SK-N-MC (cell line): ENCODE measurements around the gene PARP12.
A peak's percentile ranks its signal among the peaks of the same experiment; 100 is the strongest.

Experiments
- DNase-seq: peaks from one replicate; pipeline ENCODE4 v3.0.0-alpha.2; 2011; ENCODE audit warnings: low read depth, low spot score
- H3K27ac ChIP-seq: fragments of 200-600 bp; sonication (generic); 2 replicates; pipeline ENCODE4 v1.5.1; 2016; ENCODE audit warnings: mixed run types
- H3K36me3 ChIP-seq: fragments of 200-600 bp; sonication (generic); 2 replicates; pipeline ENCODE4 v1.6.1; 2017; ENCODE audit warnings: antibody characterized with exemption, low read length, mixed read lengths; ENCODE audit not compliant: insufficient read depth
- H3K4me3 ChIP-seq: fragments of 200-600 bp; sonication (generic); 2 replicates; pipeline ENCODE4 v1.5.1; 2016
- H3K9ac ChIP-seq: fragments of 200-600 bp; sonication (generic); 2 replicates; pipeline ENCODE4 v1.8.0; 2017; ENCODE audit warnings: mixed run types, mixed read lengths; ENCODE audit not compliant: insufficient read length
- H3K9me3 ChIP-seq: fragments of 200-600 bp; sonication (generic); 2 replicates; pipeline ENCODE4 v1.6.1; 2017; ENCODE audit warnings: low read depth, mild to moderate bottlenecking, antibody characterized with exemption, low read length, moderate library complexity, mixed read lengths
- EZH2 ChIP-seq: fragments of 200-600 bp; sonication (generic); IDR thresholded peaks from one replicate; pipeline ENCODE4 v1.6.1; 2017; ENCODE audit warnings: antibody characterized with exemption
- FOXP2 ChIP-seq: optimal IDR thresholded peaks from 2 replicates; pipeline ENCODE3; 2011; ENCODE audit warnings: mild to moderate bottlenecking, moderate library complexity; ENCODE audit not compliant: insufficient read depth; ENCODE audit errors: extremely low read length, control extremely low read depth
- POLR2AphosphoS5 ChIP-seq: IDR thresholded peaks from 2 replicates; pipeline ENCODE4 v1.6.1; 2012; ENCODE audit warnings: mild to moderate bottlenecking, low read depth, low read length, borderline replicate concordance

Gene PARP12

DNA sequence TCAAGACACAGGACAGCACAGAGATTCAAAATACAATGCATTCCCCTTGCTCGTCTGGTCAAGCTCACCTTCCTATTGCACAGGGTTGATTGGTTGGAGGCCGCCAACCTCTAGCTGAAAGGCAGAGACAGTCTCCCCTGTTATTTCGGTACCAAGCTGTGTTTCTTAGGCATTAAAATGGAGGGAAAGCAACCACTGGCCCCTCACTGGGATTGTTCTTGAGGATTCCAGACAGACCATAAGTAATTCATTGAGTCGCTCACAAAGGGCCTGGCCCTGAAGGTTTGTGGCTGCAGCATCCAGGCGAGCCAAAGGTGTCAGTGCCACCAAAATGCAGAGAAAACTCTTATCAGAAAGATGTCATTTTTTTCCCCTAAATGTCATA, 81.2 kb downstream of the PARP12 start:
- H3K4me3 ChIP-seq, result peak overlapping the region; percentile 32
- H3K9me3 ChIP-seq, result no peaks in the 10 kb centered on the region
- no peak for DNase-seq
- no peak overlapping the region for H3K27ac ChIP-seq
- H3K9ac ChIP-seq, result no peak overlapping the region
- H3K36me3 ChIP-seq, result no peaks in the 10 kb centered on the region
- TF ChIP-seq POLR2AphosphoS5 (no peak), EZH2 (no peak), FOXP2 (no peak)

DNA sequence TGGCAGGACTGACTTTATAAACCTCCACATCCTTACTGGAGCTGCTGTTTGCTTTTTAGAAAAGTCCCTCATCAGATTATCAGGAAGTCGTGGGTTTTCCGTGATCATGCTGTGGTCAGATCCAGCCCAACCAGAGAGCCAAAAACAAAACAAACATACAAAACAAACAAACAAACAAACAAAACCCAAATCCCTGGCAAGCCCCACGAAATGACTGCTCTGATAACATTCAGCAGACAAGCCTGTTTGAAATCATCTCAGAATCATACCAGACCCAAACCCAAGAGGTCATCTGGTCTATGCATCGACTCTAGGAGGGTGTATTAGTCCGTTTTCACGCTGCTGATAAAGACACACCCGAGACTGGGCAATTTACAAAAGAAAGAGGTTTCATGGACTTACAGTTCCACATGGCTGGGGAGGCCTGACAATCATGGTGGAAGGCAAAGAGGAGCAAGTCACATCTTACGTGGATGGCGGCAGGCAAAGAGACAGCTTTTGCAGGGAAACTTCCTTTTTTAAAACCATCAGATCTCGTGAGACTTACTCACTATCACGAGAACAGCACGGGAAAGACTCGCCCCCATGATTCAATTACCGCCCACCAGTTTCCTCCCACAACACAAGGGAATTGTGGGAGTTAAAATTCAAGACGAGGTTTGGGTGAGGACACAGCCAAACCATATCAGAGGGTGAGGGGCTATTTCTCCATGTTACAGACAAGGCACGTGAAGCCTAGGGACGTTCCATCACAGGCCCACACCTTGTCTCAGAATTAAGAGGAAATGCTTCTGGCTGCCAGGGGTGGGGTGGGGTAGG, 85.7 kb downstream of the PARP12 start:
- Histone ChIP-seq H3K9me3 (no peaks in the 10 kb centered on the region), H3K9ac (no peak overlapping the region), H3K27ac (no peak overlapping the region), H3K36me3 (no peaks in the 10 kb centered on the region), H3K4me3 (no peak overlapping the region)
- TF ChIP-seq EZH2 (no peak), POLR2AphosphoS5 (no peak), FOXP2 (no peak)
- no peak for DNase-seq

DNA sequence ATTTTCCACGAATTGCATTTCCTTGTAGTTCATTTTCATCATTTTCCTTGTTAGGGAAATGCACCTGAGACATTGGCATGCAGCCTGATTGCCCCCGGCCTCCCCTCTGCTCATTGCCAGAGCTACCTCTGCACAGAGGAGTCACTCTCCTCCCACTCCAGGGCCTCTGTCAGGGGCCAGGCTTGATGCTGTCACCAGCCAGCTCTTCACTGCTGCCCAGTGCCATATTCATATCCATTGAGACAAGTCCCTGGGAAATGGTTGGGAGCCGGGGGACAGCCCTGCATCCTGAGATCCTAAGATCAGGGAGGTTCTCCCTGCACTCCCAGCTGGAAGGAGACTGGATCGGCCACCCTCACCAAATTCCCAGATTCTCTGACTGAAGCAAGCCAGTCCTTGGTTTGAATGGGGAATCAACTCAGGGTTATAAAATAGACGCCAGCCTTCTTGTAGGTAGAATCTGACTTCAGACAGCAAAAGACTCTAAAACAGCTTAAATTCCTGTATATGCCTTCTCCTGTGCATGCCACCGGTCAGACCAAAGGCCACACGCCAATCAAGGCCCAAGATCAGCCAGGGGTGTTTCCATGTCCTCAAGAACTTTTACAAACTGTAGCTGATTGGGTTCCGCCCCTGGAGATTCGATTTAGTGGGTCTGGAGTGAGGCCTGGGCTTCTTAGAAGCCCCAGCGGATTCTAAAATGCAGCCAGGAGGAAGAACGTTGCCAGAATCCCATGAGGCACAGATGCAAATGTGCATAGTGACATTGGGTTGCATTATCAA, 86.5 kb downstream of the PARP12 start:
- DNase-seq, result no peak
- Histone ChIP-seq H3K36me3 (no peaks in the 10 kb centered on the region), H3K9me3 (no peaks in the 10 kb centered on the region), H3K4me3 (no peak overlapping the region), H3K27ac (no peak overlapping the region), H3K9ac (no peak overlapping the region)
- TF ChIP-seq EZH2 (no peak), POLR2AphosphoS5 (no peak), FOXP2 (no peak)

DNA sequence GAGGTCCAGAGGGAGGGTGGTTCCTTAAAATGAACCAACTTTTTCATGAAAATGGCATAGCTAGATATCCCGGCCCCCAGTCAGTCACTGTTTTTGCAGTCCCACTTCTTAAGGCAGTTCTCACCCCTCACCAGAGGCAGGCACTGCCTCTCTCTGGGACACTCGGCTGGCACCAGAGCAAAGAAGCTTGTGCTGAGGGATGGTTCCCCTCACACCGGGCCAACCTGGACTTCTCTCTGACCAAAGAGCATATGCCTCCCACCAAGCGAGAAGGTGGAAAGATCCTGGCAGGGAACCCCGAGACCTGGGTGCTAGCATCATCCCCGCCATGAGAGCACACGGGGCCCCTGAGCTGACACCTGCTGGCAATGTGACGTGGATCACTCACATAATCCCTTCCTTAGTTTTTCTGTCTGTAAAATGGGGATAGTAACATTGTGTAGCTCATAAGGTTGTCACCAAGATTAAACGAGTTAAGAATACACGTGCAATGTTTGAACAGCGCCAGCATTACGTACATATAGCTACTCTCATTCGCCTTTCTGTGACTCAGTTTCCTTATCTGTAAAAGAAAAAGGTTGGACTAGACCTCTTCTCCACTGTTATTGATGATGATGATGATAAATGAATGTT, 88.5 kb downstream of the PARP12 start:
- H3K9ac ChIP-seq, result no peak overlapping the region
- no peaks in the 10 kb centered on the region for H3K36me3 ChIP-seq
- no peaks in the 10 kb centered on the region for H3K9me3 ChIP-seq
- DNase-seq, result no peak
- TF ChIP-seq FOXP2 (no peak), POLR2AphosphoS5 (no peak), EZH2 (no peak)
- H3K27ac ChIP-seq, result no peak overlapping the region
- no peak overlapping the region for H3K4me3 ChIP-seq
